Measurements from ENCODE around the gene SLC25A30. TPM values are rescaled to one million over a fixed set of nuclear protein-coding genes. Genes with fewer than 3 reads are reported as not detected.
A peak's percentile ranks its signal among the peaks of the same experiment; 100 is the strongest.
"Not testable (repeated sequence)": the region's sequence is repeated elsewhere in the genome, so short reads cannot be mapped to it uniquely, and the experiment has no call there.

Gene SLC25A30
- total and polyA plus RNA-seq, 9 of the 15 experiments (the other 6 are each of a cell fraction or from before 2014, with no cell fraction given): 1.1 to 11.1 (median 5.6) TPM

DNA sequence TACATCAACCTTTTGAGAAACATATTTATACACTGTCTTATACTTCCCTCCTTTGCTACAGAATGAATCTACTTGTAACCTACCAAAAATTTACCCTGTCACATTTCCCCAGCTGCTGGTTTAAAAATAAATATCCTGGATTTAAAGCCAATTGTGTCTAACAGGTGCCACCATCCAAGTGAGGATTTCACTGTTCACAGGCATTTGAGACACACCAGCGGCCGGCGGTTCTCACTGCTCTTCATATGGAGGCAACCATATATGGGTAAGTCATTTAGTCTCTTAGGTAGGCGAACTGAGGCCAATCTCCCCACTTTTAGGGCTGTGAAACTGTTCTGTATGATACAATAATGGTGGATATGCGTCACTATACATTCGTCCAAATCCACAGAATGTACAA, 26.2 kb downstream of the SLC25A30 start:
- H3K4me3 ChIP-seq: no peak overlapping the region
- H2AFZ ChIP-seq (ENCODE audit: low read depth, low read length): no peak overlapping the region
- H3K9me3 ChIP-seq (replicated peaks; ENCODE audit: control insufficient read depth, insufficient read depth, low read depth, low read length): no peaks in the 10 kb centered on the region
- DNase-seq (ENCODE audit: extremely low read depth in 1 of 4, low spot score in 3 of 4): no peak
- no peak overlapping the region for H3K27ac ChIP-seq (ENCODE audit: extremely low read depth, low read depth, low read length)
- no TSS peak for BruUV-seq (replicated peaks)
- H3K4me1 ChIP-seq (replicated peaks in 1 of 2; ENCODE audit: control insufficient read depth in 2 of 2, insufficient read depth in 2 of 2, low read length in 2 of 2): peaks cover 4% of the 10 kb centered on the region in 2 experiments; a peak in 3 of 5 replicates
- no peaks in the 10 kb centered on the region for H3K9me1 ChIP-seq (ENCODE audit: control insufficient read depth, insufficient read depth, low read length)
- no peak for ATAC-seq
- in situ Hi-C loops (cut with MboI) (no loop called here), intact Hi-C loops (cut with micrococcal nuclease) (loop anchor here (5.0 kb wide), 1 partner anchor 345 kb away; no protein-coding TSS in a partner anchor)
- H3K36me3 ChIP-seq (ENCODE audit: control insufficient read depth, insufficient read depth, low read length): peaks cover 14% of the 10 kb centered on the region; the same call in 2 of the 3 replicates
- POLR2A ChIA-PET: no interaction called here
- FAIRE-seq: no peak
- H4K20me1 ChIP-seq (replicated peaks; ENCODE audit: control insufficient read depth, insufficient read depth, low read length): no peaks in the 10 kb centered on the region
- H3K9ac ChIP-seq (ENCODE audit: insufficient read depth in 1 of 2, low read depth in 2 of 2, low read length in 2 of 2): no peak overlapping the region
- CTCF ChIA-PET (ENCODE audit: low intra/inter-chr PET ratio): no interaction called here
- TF ChIP-seq ZNF76 (CRISPR knock-in tag; IDR thresholded peaks at IDR 0.05; ENCODE audit: borderline replicate concordance) (no peak), ZBTB1 (CRISPR knock-in tag; IDR thresholded peaks at IDR 0.05; ENCODE audit: borderline replicate concordance, low read depth) (no peak), HMG20A (CRISPR knock-in tag; conservative IDR thresholded peaks at IDR 0.05) (no peak), MTA2 (IDR thresholded peaks at IDR 0.05; ENCODE audit: low read depth) (no peak)
- H3K4me2 ChIP-seq (ENCODE audit: insufficient read depth, low read length): no peak overlapping the region
- no peaks in the 10 kb centered on the region for H3K27me3 ChIP-seq (ENCODE audit: control insufficient read depth in 2 of 2, insufficient read depth in 2 of 2, low read length in 2 of 2)
- no peaks in the 10 kb centered on the region for H3K79me2 ChIP-seq (ENCODE audit: control insufficient read depth, insufficient read depth, low read length)
- 70% methylated on average over 6 of the region's 6 CpGs for WGBS (ENCODE audit: insufficient coverage, low coverage, missing lambda C conversion rate)

- H3K79me2 ChIP-seq (ENCODE audit: control insufficient read depth, insufficient read depth, low read length); H3K4me1 ChIP-seq (replicated peaks in 1 of 2; ENCODE audit: control insufficient read depth in 2 of 2, insufficient read depth in 2 of 2, low read length in 2 of 2); H3K27me3 ChIP-seq (ENCODE audit: control insufficient read depth in 2 of 2, insufficient read depth in 2 of 2, low read length in 2 of 2); ATAC-seq; in situ Hi-C loops (cut with MboI); BruUV-seq (replicated peaks); H3K9ac ChIP-seq (ENCODE audit: insufficient read depth in 1 of 2, low read depth in 2 of 2, low read length in 2 of 2); H3K9me3 ChIP-seq (replicated peaks; ENCODE audit: control insufficient read depth, insufficient read depth, low read depth, low read length); POLR2A ChIA-PET; H4K20me1 ChIP-seq (replicated peaks; ENCODE audit: control insufficient read depth, insufficient read depth, low read length); H3K4me2 ChIP-seq (ENCODE audit: insufficient read depth, low read length); H3K9me1 ChIP-seq (ENCODE audit: control insufficient read depth, insufficient read depth, low read length); H2AFZ ChIP-seq (ENCODE audit: low read depth, low read length); H3K27ac ChIP-seq (ENCODE audit: extremely low read depth, low read depth, low read length); H3K4me3 ChIP-seq; DNase-seq (ENCODE audit: extremely low read depth in 1 of 4, low spot score in 3 of 4); CTCF ChIA-PET (ENCODE audit: low intra/inter-chr PET ratio); FAIRE-seq: not testable (repeated sequence)
- H3K36me3 ChIP-seq (ENCODE audit: control insufficient read depth, insufficient read depth, low read length): peaks cover 14% of the 10 kb centered on the region; the same call in 2 of the 3 replicates
- intact Hi-C loops (cut with micrococcal nuclease): loop anchor here (5.0 kb wide), 1 partner anchor 344 kb away; no protein-coding TSS in a partner anchor
- 49% methylated on average over 2 of the region's 37 CpGs for WGBS (ENCODE audit: insufficient coverage, low coverage, missing lambda C conversion rate)
Observed at GRCh38 chr13:45391128-45391527, 27.0 kb downstream of the SLC25A30 start.

GRCh38 chr13:45390348-45390747, 27.8 kb downstream of the SLC25A30 start:
- H3K27ac ChIP-seq (ENCODE audit: extremely low read depth, low read depth, low read length); H3K9me1 ChIP-seq (ENCODE audit: control insufficient read depth, insufficient read depth, low read length); H3K9ac ChIP-seq (ENCODE audit: insufficient read depth in 1 of 2, low read depth in 2 of 2, low read length in 2 of 2); H3K4me1 ChIP-seq (replicated peaks in 1 of 2; ENCODE audit: control insufficient read depth in 2 of 2, insufficient read depth in 2 of 2, low read length in 2 of 2); POLR2A ChIA-PET; H3K4me2 ChIP-seq (ENCODE audit: insufficient read depth, low read length); ATAC-seq; BruUV-seq (replicated peaks); H3K79me2 ChIP-seq (ENCODE audit: control insufficient read depth, insufficient read depth, low read length); in situ Hi-C loops (cut with MboI); DNase-seq (ENCODE audit: extremely low read depth in 1 of 4, low spot score in 3 of 4); CTCF ChIA-PET (ENCODE audit: low intra/inter-chr PET ratio); H3K4me3 ChIP-seq; H4K20me1 ChIP-seq (replicated peaks; ENCODE audit: control insufficient read depth, insufficient read depth, low read length); H3K36me3 ChIP-seq (ENCODE audit: control insufficient read depth, insufficient read depth, low read length); H3K27me3 ChIP-seq (ENCODE audit: control insufficient read depth in 2 of 2, insufficient read depth in 2 of 2, low read length in 2 of 2); H2AFZ ChIP-seq (ENCODE audit: low read depth, low read length); H3K9me3 ChIP-seq (replicated peaks; ENCODE audit: control insufficient read depth, insufficient read depth, low read depth, low read length): not testable (repeated sequence)
- intact Hi-C loops (cut with micrococcal nuclease): loop anchor here (5.0 kb wide), 1 partner anchor 343 kb away; no protein-coding TSS in a partner anchor
- 81% methylated on average over 4 of the region's 9 CpGs for WGBS (ENCODE audit: insufficient coverage, low coverage, missing lambda C conversion rate)
- peak; percentile 42 for FAIRE-seq

Measured in K562 (cell line).